Subcutaneous abdominal adipose tissue (tissue), 5 donors: ENCODE data around the gene ELP4.
"Not testable (repeated sequence)": the region's sequence is repeated elsewhere in the genome, so short reads cannot be mapped to it uniquely, and the experiment has no call there.

Experiments used
- H3K27ac ChIP-seq: one replicate; pipeline ENCODE4 v1.7.0; 2013; ENCODE audit warnings: low read depth, mild to moderate bottlenecking, inconsistent platforms, low read length, moderate library complexity
- H3K27me3 ChIP-seq, 5 donors: one replicate each; pipeline ENCODE4 v1.7.0; 2013; ENCODE audit warnings: low read length in 5 of 5, inconsistent platforms in 1 of 5; ENCODE audit not compliant: control insufficient read depth in 5 of 5, insufficient read depth in 4 of 5
- H3K36me3 ChIP-seq, 5 donors: one replicate each; pipeline ENCODE4 v1.7.0; 2013; ENCODE audit warnings: low read length in 5 of 5; ENCODE audit not compliant: control insufficient read depth in 5 of 5, insufficient read depth in 5 of 5
- H3K4me1 ChIP-seq, 5 donors: one replicate each; pipeline ENCODE4 v1.7.0; 2013; ENCODE audit warnings: low read length in 5 of 5, mild to moderate bottlenecking in 3 of 5, moderate library complexity in 1 of 5; ENCODE audit not compliant: control insufficient read depth in 5 of 5, insufficient read depth in 5 of 5
- H3K4me3 ChIP-seq, 5 donors: one replicate each; pipeline ENCODE4 v1.7.0; 2013; ENCODE audit warnings: low read length in 5 of 5, low read depth in 1 of 5
- H3K9ac ChIP-seq, 5 donors: one replicate each; pipeline ENCODE4 v1.7.0; 2013; ENCODE audit warnings: low read length in 5 of 5, mild to moderate bottlenecking in 4 of 5, moderate library complexity in 3 of 5
- H3K9me3 ChIP-seq, 5 donors: one replicate each; pipeline ENCODE4 v1.7.0; 2013; ENCODE audit warnings: low read length in 5 of 5; ENCODE audit not compliant: control insufficient read depth in 5 of 5
- donor health status: healthy.
- donor health status: healthy.
- donor health status: healthy.
- donor health status: healthy.
- donor health status: healthy.

ELP4 gene

DNA sequence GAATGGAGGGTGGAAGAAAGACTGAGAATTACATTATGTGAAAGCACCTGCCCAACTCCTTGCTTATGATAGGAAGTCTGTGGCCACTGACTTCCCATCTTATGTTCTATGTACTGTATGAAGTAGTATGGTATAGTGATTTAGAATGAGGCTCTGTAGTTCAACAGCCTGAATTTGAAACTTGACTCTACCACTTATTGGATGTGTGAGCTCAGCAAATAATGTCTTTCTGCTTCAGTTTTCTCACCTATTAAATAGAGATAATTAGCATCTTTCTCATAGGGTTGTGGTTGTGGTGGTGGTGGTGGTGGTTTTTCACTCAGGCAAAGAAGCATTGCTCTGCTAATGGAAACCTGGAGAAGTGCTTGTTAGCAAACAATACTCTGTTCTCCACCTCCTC, 180.0 kb downstream of the ELP4 start:
- H3K4me3 ChIP-seq = no peak overlapping the region
- no peak overlapping the region for H3K27ac ChIP-seq
- no peaks in the 10 kb centered on the region for H3K4me1 ChIP-seq
- H3K9ac ChIP-seq = no peak overlapping the region
- peaks cover 0 to 2% (median 0%) of the 10 kb centered on the region in 5 donors for H3K9me3 ChIP-seq
- no peaks in the 10 kb centered on the region for H3K27me3 ChIP-seq
- no peaks in the 10 kb centered on the region for H3K36me3 ChIP-seq

DNA sequence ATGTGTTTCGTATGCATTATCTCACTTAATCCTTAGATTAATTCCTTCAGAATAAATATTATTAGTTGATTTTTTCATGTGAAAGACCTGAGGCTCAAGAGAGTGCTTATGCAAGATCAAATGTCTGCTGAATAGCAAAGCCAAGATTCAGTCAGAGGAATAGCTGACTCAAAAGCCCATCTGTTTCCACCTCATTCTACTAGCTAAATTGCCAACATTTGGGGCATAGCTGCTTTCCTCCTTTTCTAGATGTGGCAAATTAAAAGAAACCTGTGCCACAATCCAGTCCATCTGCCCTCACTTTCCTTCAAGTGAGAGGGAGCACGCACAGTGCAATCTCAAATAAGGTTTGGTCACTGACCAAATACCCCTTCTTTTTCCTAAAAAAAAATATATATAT, 180.5 kb downstream of the ELP4 start:
- Histone ChIP-seq H3K36me3 (no peaks in the 10 kb centered on the region), H3K9me3 (peaks cover 0 to 2% (median 0%) of the 10 kb centered on the region in 5 donors), H3K27me3 (no peaks in the 10 kb centered on the region), H3K27ac (no peak overlapping the region), H3K4me1 (no peaks in the 10 kb centered on the region), H3K9ac (no peak overlapping the region), H3K4me3 (no peak overlapping the region)

- H3K4me3 ChIP-seq = no peak overlapping the region
- no peaks in the 10 kb centered on the region for H3K27me3 ChIP-seq
- H3K27ac ChIP-seq = no peak overlapping the region
- no peak overlapping the region for H3K9ac ChIP-seq
- H3K9me3 ChIP-seq = peaks cover 0 to 2% (median 0%) of the 10 kb centered on the region in 5 donors
- H3K4me1 ChIP-seq = no peaks in the 10 kb centered on the region
- H3K36me3 ChIP-seq = no peaks in the 10 kb centered on the region
Observed at GRCh38 chr11:31690516-31690915, 180.9 kb downstream of the ELP4 start.

- Histone ChIP-seq H3K4me1 (no peaks in the 10 kb centered on the region), H3K4me3 (no peak overlapping the region), H3K9ac (no peak overlapping the region), H3K27ac (no peak overlapping the region), H3K36me3 (no peaks in the 10 kb centered on the region), H3K27me3 (no peaks in the 10 kb centered on the region), H3K9me3 (peaks cover 0 to 2% (median 0%) of the 10 kb centered on the region in 5 donors)
Observed at GRCh38 chr11:31692466-31692865, 182.9 kb downstream of the ELP4 start.

DNA sequence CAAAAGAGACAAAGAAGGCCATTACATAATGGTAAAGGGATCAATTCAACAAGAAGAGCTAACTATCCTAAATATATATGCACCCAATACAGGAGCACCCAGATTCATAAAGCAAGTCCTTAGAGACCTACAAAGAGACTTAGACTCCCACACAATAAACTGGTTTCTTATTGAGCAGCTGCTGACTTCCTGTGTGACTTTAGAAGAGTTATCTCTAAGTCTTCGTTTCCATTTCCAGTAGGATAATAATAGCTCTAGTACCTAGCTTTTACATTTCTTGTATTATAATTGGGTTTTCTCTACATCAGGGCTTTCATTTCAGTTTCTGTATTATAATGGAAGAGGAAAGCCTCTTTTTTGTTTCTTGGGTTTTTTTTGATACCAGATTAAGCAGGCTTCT, 187.5 kb downstream of the ELP4 start:
- not testable (repeated sequence) for H3K4me3 ChIP-seq, H3K9ac ChIP-seq

DNA sequence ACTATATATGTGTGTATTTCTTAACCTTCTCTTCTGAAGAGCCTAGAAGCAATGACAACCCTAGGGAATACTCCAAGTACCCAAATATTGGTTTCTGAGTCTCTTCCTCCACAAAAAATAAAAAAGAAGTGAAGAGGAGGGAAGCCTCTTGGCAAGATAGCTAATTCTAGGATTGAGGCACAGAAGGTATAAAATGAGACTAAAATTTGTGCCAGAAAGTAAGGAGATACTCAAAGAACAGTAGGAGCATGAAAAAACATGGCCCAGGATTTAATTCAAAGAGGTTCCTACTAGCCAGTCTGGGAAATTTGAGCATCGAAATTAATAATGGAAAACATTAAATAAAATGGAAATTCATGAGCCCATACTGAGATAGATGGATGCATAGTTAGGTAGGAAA, 189.5 kb downstream of the ELP4 start:
- Histone ChIP-seq H3K4me3 (no peak overlapping the region), H3K27ac (no peak overlapping the region), H3K4me1 (no peaks in the 10 kb centered on the region), H3K9ac (no peak overlapping the region), H3K36me3 (no peaks in the 10 kb centered on the region), H3K9me3 (peaks cover 0 to 2% (median 0%) of the 10 kb centered on the region in 5 donors), H3K27me3 (no peaks in the 10 kb centered on the region)

More for the DNA sequence above, 187.5 kb downstream of the ELP4 start:
- not testable (repeated sequence) for H3K9me3 ChIP-seq, H3K36me3 ChIP-seq, H3K27me3 ChIP-seq, H3K4me1 ChIP-seq, H3K27ac ChIP-seq

DNA sequence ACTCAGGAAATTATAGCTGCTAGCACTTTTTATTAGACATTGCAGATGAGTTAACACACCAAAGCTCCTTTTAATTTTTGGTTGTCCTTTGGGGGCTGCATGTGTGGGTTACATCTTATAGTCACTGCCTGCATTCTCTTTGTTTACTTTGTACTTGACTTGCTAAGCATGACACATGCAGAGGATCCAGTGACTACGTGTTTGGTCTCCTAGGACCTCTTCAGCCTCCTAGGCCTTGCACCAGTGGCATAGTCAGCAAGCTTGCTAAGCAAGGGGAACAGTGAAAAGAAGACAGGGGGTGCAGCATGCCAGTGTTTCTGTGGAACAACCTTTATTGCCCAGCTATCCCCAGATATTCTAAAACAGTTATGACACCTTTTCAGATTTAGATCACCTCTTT, 193.4 kb downstream of the ELP4 start:
- Histone ChIP-seq H3K9me3 (no peaks in the 10 kb centered on the region), H3K4me1 (no peaks in the 10 kb centered on the region), H3K9ac (no peak overlapping the region), H3K27me3 (no peaks in the 10 kb centered on the region), H3K27ac (no peak overlapping the region), H3K36me3 (peaks cover 0 to 3% (median 0%) of the 10 kb centered on the region in 5 donors), H3K4me3 (no peak overlapping the region)

- Histone ChIP-seq H3K4me1 (no peaks in the 10 kb centered on the region), H3K27me3 (no peaks in the 10 kb centered on the region), H3K9ac (no peak overlapping the region), H3K27ac (no peak overlapping the region), H3K9me3 (no peaks in the 10 kb centered on the region), H3K36me3 (peaks cover 0 to 3% (median 0%) of the 10 kb centered on the region in 5 donors), H3K4me3 (no peak overlapping the region)
Observed at GRCh38 chr11:31706357-31706756, 196.8 kb downstream of the ELP4 start.

GRCh38 chr11:31711137-31711536, 201.6 kb downstream of the ELP4 start:
- no peaks in the 10 kb centered on the region for H3K4me1 ChIP-seq
- H3K27ac ChIP-seq = no peak overlapping the region
- H3K9me3 ChIP-seq = no peaks in the 10 kb centered on the region
- H3K9ac ChIP-seq = no peak overlapping the region
- peaks cover 0 to 3% (median 0%) of the 10 kb centered on the region in 5 donors for H3K36me3 ChIP-seq
- no peaks in the 10 kb centered on the region for H3K27me3 ChIP-seq
- H3K4me3 ChIP-seq = no peak overlapping the region

GRCh38 chr11:31712851-31713250, 203.3 kb downstream of the ELP4 start:
- H3K36me3 ChIP-seq = no peaks in the 10 kb centered on the region
- no peak overlapping the region for H3K9ac ChIP-seq

DNA sequence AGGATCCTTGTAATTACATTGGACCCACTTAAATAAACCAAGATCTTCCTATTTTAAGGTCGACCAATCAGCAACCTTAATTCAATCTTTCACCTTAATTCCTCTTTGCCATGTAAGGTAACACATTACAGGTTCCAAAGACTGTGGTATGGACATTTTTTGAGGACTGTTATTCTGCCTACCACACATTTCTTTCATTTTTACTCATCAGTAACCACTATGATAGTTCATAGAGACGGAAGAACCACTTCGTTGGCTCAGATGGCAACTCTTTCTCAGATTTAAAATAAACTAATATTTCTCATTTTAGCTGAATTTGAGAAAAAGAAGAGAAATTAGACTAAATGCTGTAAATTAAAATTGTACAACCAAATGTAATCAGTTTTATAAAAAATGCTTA, 205.3 kb downstream of the ELP4 start:
- Histone ChIP-seq H3K27ac (no peak overlapping the region), H3K36me3 (no peaks in the 10 kb centered on the region), H3K9me3 (no peaks in the 10 kb centered on the region), H3K9ac (no peak overlapping the region), H3K27me3 (no peaks in the 10 kb centered on the region), H3K4me1 (no peaks in the 10 kb centered on the region), H3K4me3 (no peak overlapping the region)

More at GRCh38 chr11:31712851-31713250, 203.3 kb downstream of the ELP4 start:
- no peaks in the 10 kb centered on the region for H3K9me3 ChIP-seq
- no peaks in the 10 kb centered on the region for H3K4me1 ChIP-seq
- no peaks in the 10 kb centered on the region for H3K27me3 ChIP-seq
- no peak overlapping the region for H3K27ac ChIP-seq
- no peak overlapping the region for H3K4me3 ChIP-seq
